DND-41 (cell line): ENCODE measurements around the gene ANK3.

ENCODE experiments used
- ATAC-seq: fragments of 200-7000 bp; cut with Tn5 transposase; 3 replicates; pipeline ENCODE4 v1.9.1; 2021; ENCODE audit warnings: low read depth; ENCODE audit not compliant: insufficient read depth
- DNase-seq: peaks from one replicate; pipeline ENCODE4 v3.0.0-alpha.2; 2020
- H2AFZ ChIP-seq: 2 replicates; pipeline ENCODE4 v1.6.0; 2012; ENCODE audit warnings: low read depth, low read length
- H3K27ac ChIP-seq: 2 replicates; pipeline ENCODE4 v1.5.1; 2012; ENCODE audit warnings: low read length, inconsistent platforms
- H3K27me3 ChIP-seq: fragments of 200-600 bp; sonication (generic); 2 replicates; pipeline ENCODE4 v1.6.0; 2012; ENCODE audit warnings: low read length, mild to moderate bottlenecking, inconsistent platforms; ENCODE audit not compliant: insufficient read depth, poor library complexity
- H3K36me3 ChIP-seq: 2 replicates; pipeline ENCODE4 v1.5.1; 2012; ENCODE audit warnings: low read length, inconsistent platforms; ENCODE audit not compliant: insufficient read depth
- H3K4me1 ChIP-seq: 2 replicates; pipeline ENCODE4 v1.5.1; 2012; ENCODE audit warnings: mild to moderate bottlenecking, low read length; ENCODE audit not compliant: insufficient read depth
- H3K4me2 ChIP-seq: 2 replicates; pipeline ENCODE4 v1.6.0; 2012; ENCODE audit warnings: mild to moderate bottlenecking, moderate library complexity, low read length, inconsistent platforms; ENCODE audit not compliant: insufficient read depth
- H3K4me3 ChIP-seq, 2 experiments: fragments of 200-600 bp in 1 of 2; shearing (Covaris generic) in 1 of 2; 2 replicates each; pipeline ENCODE4 v1.5.1; 2012 to 2016; ENCODE audit warnings: inconsistent platforms in 2 of 2, low read length in 2 of 2, mild to moderate bottlenecking in 2 of 2, low read depth in 1 of 2, moderate library complexity in 1 of 2
- H3K79me2 ChIP-seq: 2 replicates; pipeline ENCODE4 v1.6.0; 2012; ENCODE audit warnings: low read length, inconsistent platforms; ENCODE audit not compliant: insufficient read depth
- H3K9ac ChIP-seq: 2 replicates; pipeline ENCODE4 v1.6.0; 2012; ENCODE audit warnings: low read depth, mild to moderate bottlenecking, inconsistent platforms, low read length, moderate library complexity
- H3K9me3 ChIP-seq: 2 replicates; pipeline ENCODE4 v1.5.1; 2012; ENCODE audit warnings: low read length, moderate library complexity, mild to moderate bottlenecking, inconsistent platforms; ENCODE audit not compliant: insufficient read depth, severe bottlenecking
- H4K20me1 ChIP-seq: 2 replicates; pipeline ENCODE4 v1.6.0; 2012; ENCODE audit warnings: low read length; ENCODE audit not compliant: insufficient read depth
- CTCF ChIP-seq: IDR thresholded peaks from 2 replicates; pipeline ENCODE4 v1.5.1; 2012; ENCODE audit warnings: borderline replicate concordance, low read length, moderate library complexity, mild to moderate bottlenecking; ENCODE audit not compliant: poor library complexity, severe bottlenecking; ENCODE audit errors: extremely low read depth
- EZH2 ChIP-seq: IDR thresholded peaks from 3 replicates; pipeline ENCODE4 v1.6.1; 2012; ENCODE audit warnings: borderline replicate concordance, low read depth, mild to moderate bottlenecking, moderate library complexity, low read length, inconsistent platforms; ENCODE audit not compliant: severe bottlenecking

ANK3 gene

DNA sequence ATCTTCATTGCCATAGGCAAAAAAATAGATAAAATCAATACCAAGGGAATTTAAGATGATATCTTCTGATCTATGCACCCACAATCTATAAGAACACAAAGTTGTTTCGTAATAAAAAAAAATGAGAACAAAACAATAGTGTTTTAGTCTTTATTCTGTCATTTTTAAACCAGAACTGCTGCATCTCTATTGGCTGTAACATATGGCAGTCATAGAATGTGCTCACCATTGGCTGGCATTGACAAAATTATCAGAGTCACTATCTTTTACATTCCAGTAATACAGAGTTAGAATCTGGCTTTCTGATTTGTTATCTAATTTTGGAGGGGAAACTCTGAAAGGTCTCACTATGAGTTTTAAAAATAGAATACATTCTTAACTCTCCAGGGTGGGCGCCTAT, 344.7 kb downstream of the ANK3 start:
- DNase-seq: no peak
- Histone ChIP-seq H3K4me2 (no peak overlapping the region), H4K20me1 (no peaks in the 10 kb centered on the region), H3K27ac (no peak overlapping the region), H2AFZ (no peak overlapping the region), H3K4me1 (no peaks in the 10 kb centered on the region), H3K4me3 (no peak overlapping the region), H3K9me3 (no peaks in the 10 kb centered on the region), H3K79me2 (no peaks in the 10 kb centered on the region), H3K27me3 (peaks cover 4% of the 10 kb centered on the region), H3K9ac (no peak overlapping the region), H3K36me3 (no peaks in the 10 kb centered on the region)
- TF ChIP-seq EZH2 (no peak), CTCF (no peak)
- no peak for ATAC-seq

DNA sequence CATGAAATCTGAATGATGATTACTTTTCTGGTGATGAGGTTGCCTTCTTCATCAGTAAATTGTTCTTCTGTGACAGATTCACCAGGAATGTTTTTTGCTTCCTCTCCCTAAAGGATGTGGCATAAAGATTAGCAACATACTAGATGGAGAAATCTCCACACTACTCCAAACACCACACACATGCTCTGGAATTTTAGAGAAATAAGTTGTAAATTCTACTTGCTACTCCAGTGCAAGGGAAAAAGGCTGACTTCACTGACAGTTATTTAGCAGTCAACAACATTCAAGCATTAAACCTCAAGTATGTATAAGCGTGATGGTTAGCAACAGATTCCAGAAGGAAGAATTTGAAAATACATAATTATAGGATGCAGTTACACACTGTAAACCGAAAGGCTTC, 345.4 kb downstream of the ANK3 start:
- Histone ChIP-seq H4K20me1 (no peaks in the 10 kb centered on the region), H3K4me3 (no peak overlapping the region), H3K4me2 (no peak overlapping the region), H3K27me3 (peaks cover 4% of the 10 kb centered on the region), H3K9me3 (no peaks in the 10 kb centered on the region), H3K27ac (no peak overlapping the region), H3K9ac (no peak overlapping the region), H3K4me1 (no peaks in the 10 kb centered on the region), H3K79me2 (no peaks in the 10 kb centered on the region), H3K36me3 (no peaks in the 10 kb centered on the region), H2AFZ (no peak overlapping the region)
- ATAC-seq (no peak), DNase-seq (no peak)
- TF ChIP-seq EZH2: no peak

DNA sequence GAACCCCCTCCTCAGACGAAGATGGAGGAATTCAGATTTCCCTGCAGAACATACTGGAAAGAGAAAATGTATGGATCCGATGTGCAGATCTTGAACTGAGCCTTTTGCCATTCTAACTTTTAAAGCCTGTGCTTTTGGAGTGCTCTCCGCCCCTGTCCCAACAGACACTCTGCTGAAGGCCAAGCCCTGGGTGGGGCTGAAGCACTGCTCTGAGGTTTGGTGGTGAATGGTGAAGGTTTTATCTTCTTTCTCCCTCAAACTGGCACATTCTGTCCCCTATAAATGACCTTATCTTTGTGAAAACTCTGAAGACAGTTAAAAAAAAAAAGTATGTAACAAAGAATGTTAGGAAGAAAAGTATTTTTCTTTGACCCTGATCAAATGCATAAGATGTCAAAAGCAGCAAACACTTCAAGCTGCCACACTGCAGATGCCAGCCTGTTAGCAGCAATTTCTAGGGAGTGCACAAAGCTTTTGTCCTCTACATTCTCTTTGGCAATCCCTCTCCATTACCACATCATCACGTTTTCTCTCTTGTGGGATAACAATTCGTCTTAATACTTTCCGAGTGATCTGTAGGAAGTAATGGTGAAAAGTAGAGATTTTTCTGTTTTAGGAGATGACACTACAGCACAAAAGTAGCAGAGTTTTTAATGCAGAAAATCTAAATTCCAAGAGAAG, 346.0 kb downstream of the ANK3 start:
- Histone ChIP-seq H2AFZ (no peak overlapping the region), H3K27ac (no peak overlapping the region), H3K4me3 (no peak overlapping the region), H3K36me3 (no peaks in the 10 kb centered on the region), H3K79me2 (no peaks in the 10 kb centered on the region), H3K27me3 (peaks cover 4% of the 10 kb centered on the region), H3K9me3 (no peaks in the 10 kb centered on the region), H3K9ac (no peak overlapping the region), H3K4me1 (no peaks in the 10 kb centered on the region), H4K20me1 (no peaks in the 10 kb centered on the region), H3K4me2 (no peak overlapping the region)
- no peak for TF ChIP-seq EZH2
- TF ChIP-seq CTCF: no peak
- DNase-seq (no peak), ATAC-seq (no peak)

DNA sequence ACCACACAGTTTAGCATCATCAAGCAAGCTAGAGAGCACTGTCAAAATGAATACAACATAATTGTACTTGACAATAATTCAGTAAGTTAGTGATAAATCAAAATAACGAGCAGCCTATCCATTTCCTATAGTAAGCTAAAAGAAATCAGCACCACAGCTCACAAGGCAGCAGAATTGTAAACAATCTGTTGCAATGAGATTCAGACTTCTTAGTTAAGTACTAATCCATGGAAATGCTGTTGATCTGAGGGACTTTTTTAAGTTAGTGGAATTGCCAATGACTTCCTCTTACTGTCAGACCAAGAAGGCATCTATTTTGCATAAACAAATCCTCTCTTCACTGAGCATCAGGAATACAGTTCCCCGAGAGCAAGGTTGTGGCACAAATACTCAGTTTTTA, 346.8 kb downstream of the ANK3 start:
- TF ChIP-seq EZH2 (no peak), CTCF (no peak)
- peaks cover 4% of the 10 kb centered on the region for H3K27me3 ChIP-seq
- no peaks in the 10 kb centered on the region for H4K20me1 ChIP-seq
- H3K4me2 ChIP-seq: no peak overlapping the region
- no peaks in the 10 kb centered on the region for H3K36me3 ChIP-seq
- no peak overlapping the region for H2AFZ ChIP-seq
- no peak overlapping the region for H3K27ac ChIP-seq
- no peak for ATAC-seq
- H3K4me1 ChIP-seq: no peaks in the 10 kb centered on the region
- H3K9me3 ChIP-seq: no peaks in the 10 kb centered on the region
- H3K79me2 ChIP-seq: no peaks in the 10 kb centered on the region
- no peak overlapping the region for H3K9ac ChIP-seq
- DNase-seq: no peak
- no peak overlapping the region for H3K4me3 ChIP-seq
